DND-41 (cell line): ENCODE data around the gene METTL6.

Experiments used
- EZH2 ChIP-seq: IDR thresholded peaks from 3 replicates; pipeline ENCODE4 v1.6.1; 2012; ENCODE audit warnings: borderline replicate concordance, low read depth, mild to moderate bottlenecking, moderate library complexity, low read length, inconsistent platforms; ENCODE audit not compliant: severe bottlenecking
- TF ChIP-seq, protein P1 (sequence below): IDR thresholded peaks from 2 replicates; pipeline ENCODE4 v1.5.1; 2012; ENCODE audit warnings: borderline replicate concordance, low read length, moderate library complexity, mild to moderate bottlenecking; ENCODE audit not compliant: poor library complexity, severe bottlenecking; ENCODE audit errors: extremely low read depth

DNA sequence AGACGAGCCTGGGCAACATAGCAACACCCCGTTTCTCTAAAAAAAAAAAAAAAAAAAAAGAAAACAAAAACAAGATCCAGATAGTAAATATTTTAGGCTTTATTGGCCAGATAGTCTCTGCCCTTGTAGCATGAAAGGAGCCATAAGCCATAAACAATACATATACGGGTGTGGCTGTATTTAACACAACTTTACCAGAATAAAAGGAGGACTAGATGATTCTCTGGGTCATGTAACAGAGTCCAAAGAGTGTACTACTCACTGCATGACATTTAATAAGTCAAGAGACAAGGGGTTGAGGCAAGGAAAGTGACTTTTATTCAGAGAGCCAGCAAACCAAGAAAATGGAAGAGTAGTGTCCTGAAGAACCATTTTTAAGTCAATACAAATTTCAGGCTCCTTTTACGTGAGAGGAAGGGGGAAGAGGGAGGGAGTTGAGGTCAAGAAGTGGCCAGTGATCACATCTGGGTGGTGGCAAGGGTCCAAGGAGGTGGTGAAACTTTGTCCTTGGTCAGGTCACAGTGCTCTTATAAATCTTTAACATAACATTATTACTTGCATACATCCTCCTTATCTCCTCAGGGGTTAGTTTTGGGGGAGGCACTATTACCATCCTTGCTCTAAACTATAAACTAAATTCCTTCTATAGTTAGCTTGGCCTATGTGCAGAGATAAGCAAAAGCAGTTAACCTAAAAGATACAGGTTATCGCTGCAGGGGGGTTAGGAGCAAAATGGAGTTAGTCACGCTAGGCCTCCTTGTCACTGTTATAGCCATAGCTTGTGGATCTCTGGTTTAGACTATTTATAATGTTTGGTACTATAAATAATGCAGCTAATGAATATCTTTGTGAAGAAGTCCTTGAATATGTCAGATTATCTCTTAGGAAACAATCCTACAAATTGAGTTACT lies 46.1 kb downstream of the METTL6 start:
- TF ChIP-seq, protein P1, sequence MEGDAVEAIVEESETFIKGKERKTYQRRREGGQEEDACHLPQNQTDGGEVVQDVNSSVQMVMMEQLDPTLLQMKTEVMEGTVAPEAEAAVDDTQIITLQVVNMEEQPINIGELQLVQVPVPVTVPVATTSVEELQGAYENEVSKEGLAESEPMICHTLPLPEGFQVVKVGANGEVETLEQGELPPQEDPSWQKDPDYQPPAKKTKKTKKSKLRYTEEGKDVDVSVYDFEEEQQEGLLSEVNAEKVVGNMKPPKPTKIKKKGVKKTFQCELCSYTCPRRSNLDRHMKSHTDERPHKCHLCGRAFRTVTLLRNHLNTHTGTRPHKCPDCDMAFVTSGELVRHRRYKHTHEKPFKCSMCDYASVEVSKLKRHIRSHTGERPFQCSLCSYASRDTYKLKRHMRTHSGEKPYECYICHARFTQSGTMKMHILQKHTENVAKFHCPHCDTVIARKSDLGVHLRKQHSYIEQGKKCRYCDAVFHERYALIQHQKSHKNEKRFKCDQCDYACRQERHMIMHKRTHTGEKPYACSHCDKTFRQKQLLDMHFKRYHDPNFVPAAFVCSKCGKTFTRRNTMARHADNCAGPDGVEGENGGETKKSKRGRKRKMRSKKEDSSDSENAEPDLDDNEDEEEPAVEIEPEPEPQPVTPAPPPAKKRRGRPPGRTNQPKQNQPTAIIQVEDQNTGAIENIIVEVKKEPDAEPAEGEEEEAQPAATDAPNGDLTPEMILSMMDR = no peak
- no peak for TF ChIP-seq EZH2
